ENCODE results near the gene IQSEC1. TPM values are rescaled to one million over a fixed set of nuclear protein-coding genes. Genes with fewer than 3 reads are reported as not detected.

The IQSEC1 gene
- total and polyA plus RNA-seq, 10 of the 15 experiments (the other 5 are each of a cell fraction or from before 2014, with no cell fraction given): 0.92 to 55.2 (median 8.5) TPM

- TF ChIP-seq SUZ12 (IDR thresholded peaks at IDR 0.05; ENCODE audit: unreplicated experiment) (no peak), EP300 (IDR thresholded peaks at IDR 0.05; ENCODE audit: borderline replicate concordance in 1 of 2, control insufficient read depth in 1 of 2, low read depth in 2 of 2, low read length in 2 of 2) (no peak), PBX3 (IDR thresholded peaks at IDR 0.05; ENCODE audit: insufficient replicate concordance, low read depth, low read length) (no peak), NKRF (conservative IDR thresholded peaks at IDR 0.05) (no peak), RBBP5 (conservative IDR thresholded peaks at IDR 0.05) (no peak), LARP7 (IDR thresholded peaks at IDR 0.05) (no peak), SREBF1 (IDR thresholded peaks at IDR 0.05; ENCODE audit: low read length) (no peak), ZNF24 (IDR thresholded peaks at IDR 0.05) (no peak), NR2F1 (conservative IDR thresholded peaks at IDR 0.05) (no peak)
These were observed 7.5 kb downstream of the IQSEC1 start (continued) for GRCh38 chr3:13065727-13066126.

- Histone ChIP-seq H2AFZ (ENCODE audit: control insufficient read depth, low read depth, low read length) (no peak overlapping the region), H3K9me3 (replicated peaks; ENCODE audit: control insufficient read depth, insufficient read depth, low read length) (no peaks in the 10 kb centered on the region), H4K20me1 (ENCODE audit: control insufficient read depth, insufficient read depth) (no peaks in the 10 kb centered on the region), H3K4me3 (no peak overlapping the region), H3K9ac (ENCODE audit: control insufficient read depth, insufficient read depth, low read length) (no peak overlapping the region), H3K27me3 (replicated peaks in 1 of 2; ENCODE audit: control insufficient read depth in 2 of 2, insufficient read depth in 2 of 2, low read length in 1 of 2) (no peaks in the 10 kb centered on the region), H3K27ac (ENCODE audit: control insufficient read depth, insufficient read depth) (no peak overlapping the region), H3K4me2 (ENCODE audit: control insufficient read depth, insufficient read depth) (no peak overlapping the region), H3K4me1 (ENCODE audit: control insufficient read depth, insufficient read depth, low read length) (peaks cover 27% of the 10 kb centered on the region), H3K36me3 (ENCODE audit: control insufficient read depth in 2 of 2, insufficient read depth in 2 of 2, low read length in 1 of 2) (peaks cover 0 to 2% of the 10 kb centered on the region in 2 experiments; a peak in 1 of 4 replicates), H3K79me2 (ENCODE audit: control insufficient read depth, insufficient read depth, low read length) (peaks cover 35% of the 10 kb centered on the region)
- ATAC-seq: no peak
- FAIRE-seq: no peak
- WGBS (ENCODE audit: insufficient coverage, insufficient replicate concordance, low lambda C conversion rate, missing lambda C conversion rate): 86% methylated on average over 4 of the region's 4 CpGs
- in situ Hi-C loops (cut with MboI): no loop called here
- DNase-seq (ENCODE audit: low read depth, low spot score): no peak
- ChIA-PET POLR2A (interaction anchor here (1.0 kb wide), 1 partner anchor 53 kb away, joined by 4 read pairs; no protein-coding TSS in a partner anchor), SMC1A (ENCODE audit: uncharacterized antibody, unreplicated experiment) (interaction anchor here (1.0 to 1.6 kb wide), 3 partner anchors 10 to 25 kb away, joined by 3 read pairs; no protein-coding TSS in a partner anchor), RAD21 (ENCODE audit: unreplicated experiment) (interaction anchor here (1.2 kb wide), 1 partner anchor 18 kb away, joined by 4 read pairs; no protein-coding TSS in a partner anchor), CTCF (interaction anchor here (1.0 to 1.5 kb wide), 2 partner anchors 15 to 27 kb away, joined by 3 to 4 read pairs; no protein-coding TSS in a partner anchor)
- intact Hi-C loops (cut with micrococcal nuclease; ENCODE audit: unreplicated experiment): no loop called here
- no TSS peak for BruUV-seq (replicated peaks)
- TF ChIP-seq ZBTB40 (IDR thresholded peaks at IDR 0.05; ENCODE audit: borderline replicate concordance): no peak
- TF ChIP-seq ZZZ3 (IDR thresholded peaks at IDR 0.05; ENCODE audit: control insufficient read depth, insufficient read length, low read depth): no peak
- no peak for TF ChIP-seq HSF1 (IDR thresholded peaks at IDR 0.05; ENCODE audit: low read depth, low read length)
- TF ChIP-seq CBX3 (IDR thresholded peaks at IDR 0.05; ENCODE audit: borderline replicate concordance, low read depth): no peak
- TF ChIP-seq RAD21 (IDR thresholded peaks at IDR 0.05; ENCODE audit: insufficient read depth, low read depth, low read length): no peak
These were observed 8.3 kb downstream of the IQSEC1 start for GRCh38 chr3:13064964-13065363.

Data from GM12878 (cell line).